Heart right ventricle (tissue), 16 donors: ENCODE results near the gene MESD. TPM values are rescaled to one million over a fixed set of nuclear protein-coding genes. Genes with fewer than 3 reads are reported as not detected.

Experiments
- ATAC-seq, 8 donors: fragments of 200-7000 bp; cut with Tn5 transposase; one replicate each; pipeline ENCODE4 v1.9.1; 2020; ENCODE audit warnings: mild to moderate bottlenecking in 8 of 8, moderate library complexity in 8 of 8, moderate number of reproducible peaks in 1 of 8
- DNase-seq, 2 donors: peaks; one replicate each; pipeline ENCODE4 v3.0.0-alpha.2; 2020
- H3K27ac ChIP-seq, 10 donors: fragments of 200-600 bp; sonication (generic) in 2 of 10; one replicate each; pipeline versions ENCODE4 v1.5.0 to v1.8.0; 2020 to 2022; ENCODE audit warnings: mild to moderate bottlenecking in 3 of 10
- H3K27me3 ChIP-seq, 7 donors: fragments of 200-600 bp; one replicate each; pipeline ENCODE4 v1.8.0; 2021 to 2022; ENCODE audit warnings: mild to moderate bottlenecking in 2 of 7
- H3K36me3 ChIP-seq, 9 donors: fragments of 200-600 bp; sonication (generic) in 1 of 9; one replicate each; pipeline versions ENCODE4 v1.5.0 to v1.8.0; 2020 to 2022; ENCODE audit warnings: mild to moderate bottlenecking in 2 of 9
- H3K4me1 ChIP-seq, 9 donors: fragments of 200-600 bp; sonication (generic) in 1 of 9; one replicate each; pipeline versions ENCODE4 v1.5.0 to v1.8.0; 2020 to 2022; ENCODE audit warnings: mild to moderate bottlenecking in 4 of 9
- H3K4me3 ChIP-seq, 10 donors: fragments of 200-600 bp; sonication (generic) in 2 of 10; one replicate each; pipeline versions ENCODE4 v1.5.0 to v1.8.0; 2020 to 2022; ENCODE audit warnings: mild to moderate bottlenecking in 7 of 10, moderate library complexity in 2 of 10
- H3K9me3 ChIP-seq, 11 donors: fragments of 200-600 bp in 10 of 11; sonication (generic) in 2 of 11; one replicate each; pipeline versions ENCODE4 v1.5.0 to v1.8.0; 2013 to 2022; ENCODE audit warnings: mild to moderate bottlenecking in 2 of 11, control low read depth in 1 of 11, moderate library complexity in 1 of 11
- WGBS, 2 donors: extraction: QIAGEN DNeasy Blood & Tissue Kit; methylation state at CpG; one replicate each; pipeline ENCODE4 v1.1.7; 2013; ENCODE audit warnings: inconsistent platforms in 1 of 2; 5-methylcytosine and 5-hydroxymethylcytosine counted together
- intact Hi-C, 10 donors: fragments of 100-400 bp; cut with DNase I; formaldehyde crosslinking; loops; one replicate each; pipeline versions ENCODE4 v1.11.1 to v1.14.2; 2022
- polyA plus RNA-seq, 2 donors: library from polyadenylated mRNA; stranded (reverse); fragments of 200-250 nt; gene quantifications; one replicate each; pipeline ENCODE4 v1.2.3, GENCODE V29; 2013
- total RNA-seq, 10 donors: library from RNA; stranded (reverse); fragmentation: NEBNext Ultra II Directional in 3 of 10; extraction: Animal tissue kit (Norgen Biotek cat#: 25700) in 3 of 10; gene quantifications; one replicate each; pipeline versions ENCODE4 v1.2.1 to v1.2.4, GENCODE V29; 2021 to 2023
- TF ChIP-seq, protein P1 (sequence below), 9 donors: fragments of 200-600 bp; sonication (generic) in 2 of 9; IDR thresholded peaks; one replicate each; pipeline versions ENCODE4 v1.5.0 to v1.8.0; 2021 to 2022; ENCODE audit warnings: antibody characterized with exemption in 9 of 9, mild to moderate bottlenecking in 5 of 9, moderate library complexity in 1 of 9
- donor health status: Arrhythmogenic right ventricular cardiomyopathy.
- donor health status: ischemic (EF 13 %, LVEDD 7.1; RV severe dilation, severe dysfunction).
- donor health status: healthy with polysubstance abuse.
- donor health status: DM: no; HTN: yes; CAD: no.
- donor health status: DM: no; HTN: no; CAD: no.
- donor health status: ischemic (EF 25% LVEDD 6.9; RV normal size, moderate dysfunction).
- donor health status: ischemic (EF 25% LVEDD 5.7; RV mildly dilated, moderate dysfunction).
- donor health status: healthy.
- donor health status: DM: yes; HTN: yes; CAD: no.
- donor health status: Ischemic cardiomyopathy.
- donor health status: ischemic (EF 35%, LVEDD 5.7; RV mildly dilated, moderate dysfunction).
- donor health status: nonischemic (EF 11% LVEDD 7.7; RV severe dilation, severe dysfunction).
- donor health status: DM: yes; HTN: yes; CAD: no.
- donor health status: PGD.
- donor health status: ischemic (EF 29% LVEDD 5.4; RV normal size, mild dysfunction).
- donor health status: nonischemic (EF 23%, LVEDD 6.1; RV moderate dilation, normal function).

The MESD gene
- total and polyA plus RNA-seq, 12 donors, result 11.1 to 17.6 (median 14.7) TPM

DNA sequence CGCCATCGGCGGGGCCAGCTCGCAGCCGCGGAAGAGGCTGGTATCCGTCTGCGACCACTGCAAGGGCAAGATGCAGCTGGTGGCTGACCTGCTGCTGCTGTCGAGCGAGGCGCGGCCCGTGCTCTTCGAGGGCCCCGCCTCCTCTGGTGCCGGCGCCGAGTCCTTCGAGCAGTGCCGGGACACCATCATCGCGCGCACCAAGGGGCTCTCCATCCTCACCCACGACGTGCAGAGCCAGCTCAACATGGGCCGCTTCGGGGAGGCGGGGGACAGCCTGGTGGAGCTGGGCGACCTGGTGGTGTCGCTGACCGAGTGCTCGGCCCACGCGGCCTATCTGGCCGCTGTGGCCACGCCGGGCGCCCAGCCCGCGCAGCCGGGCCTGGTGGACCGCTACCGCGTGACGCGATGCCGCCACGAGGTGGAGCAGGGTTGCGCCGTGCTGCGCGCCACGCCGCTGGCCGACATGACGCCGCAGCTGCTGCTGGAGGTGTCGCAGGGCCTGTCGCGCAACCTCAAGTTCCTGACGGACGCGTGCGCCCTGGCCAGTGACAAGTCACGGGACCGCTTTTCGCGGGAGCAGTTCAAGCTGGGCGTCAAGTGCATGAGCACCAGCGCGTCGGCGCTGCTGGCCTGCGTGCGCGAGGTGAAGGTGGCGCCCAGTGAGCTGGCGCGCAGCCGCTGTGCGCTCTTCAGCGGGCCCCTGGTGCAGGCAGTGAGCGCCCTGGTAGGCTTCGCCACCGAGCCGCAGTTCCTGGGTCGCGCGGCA is 12.9 kb upstream of the MESD start:
- ATAC-seq (peak in 3 of 8 donors; percentile 6 to 27 (median 9)), DNase-seq (peak; percentile 14 to 45)
- WGBS, 2 donors, result 45 to 47% methylated on average over 89 of the region's 89 CpGs
- Histone ChIP-seq H3K36me3 (peaks cover 0 to 35% (median 0%) of the 10 kb centered on the region in 9 donors), H3K4me1 (peaks cover 3 to 74% (median 55%) of the 10 kb centered on the region in 9 donors), H3K27me3 (no peaks in the 10 kb centered on the region), H3K27ac (peak overlapping the region; percentile 93 to 100 (median 99)), H3K4me3 (peak overlapping the region; percentile 29 to 98 (median 88)), H3K9me3 (no peaks in the 10 kb centered on the region)
- TF ChIP-seq, protein P1, sequence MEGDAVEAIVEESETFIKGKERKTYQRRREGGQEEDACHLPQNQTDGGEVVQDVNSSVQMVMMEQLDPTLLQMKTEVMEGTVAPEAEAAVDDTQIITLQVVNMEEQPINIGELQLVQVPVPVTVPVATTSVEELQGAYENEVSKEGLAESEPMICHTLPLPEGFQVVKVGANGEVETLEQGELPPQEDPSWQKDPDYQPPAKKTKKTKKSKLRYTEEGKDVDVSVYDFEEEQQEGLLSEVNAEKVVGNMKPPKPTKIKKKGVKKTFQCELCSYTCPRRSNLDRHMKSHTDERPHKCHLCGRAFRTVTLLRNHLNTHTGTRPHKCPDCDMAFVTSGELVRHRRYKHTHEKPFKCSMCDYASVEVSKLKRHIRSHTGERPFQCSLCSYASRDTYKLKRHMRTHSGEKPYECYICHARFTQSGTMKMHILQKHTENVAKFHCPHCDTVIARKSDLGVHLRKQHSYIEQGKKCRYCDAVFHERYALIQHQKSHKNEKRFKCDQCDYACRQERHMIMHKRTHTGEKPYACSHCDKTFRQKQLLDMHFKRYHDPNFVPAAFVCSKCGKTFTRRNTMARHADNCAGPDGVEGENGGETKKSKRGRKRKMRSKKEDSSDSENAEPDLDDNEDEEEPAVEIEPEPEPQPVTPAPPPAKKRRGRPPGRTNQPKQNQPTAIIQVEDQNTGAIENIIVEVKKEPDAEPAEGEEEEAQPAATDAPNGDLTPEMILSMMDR (IDR thresholded peaks at IDR 0.05), result peak in 2 of 9 donors; percentile 30 to 38
- intact Hi-C loops, result loop anchor here in 7 of 10 donors (2.0 to 10.0 kb wide), 4 partner anchors 92 to 102 kb away; no protein-coding TSS in a partner anchor

DNA sequence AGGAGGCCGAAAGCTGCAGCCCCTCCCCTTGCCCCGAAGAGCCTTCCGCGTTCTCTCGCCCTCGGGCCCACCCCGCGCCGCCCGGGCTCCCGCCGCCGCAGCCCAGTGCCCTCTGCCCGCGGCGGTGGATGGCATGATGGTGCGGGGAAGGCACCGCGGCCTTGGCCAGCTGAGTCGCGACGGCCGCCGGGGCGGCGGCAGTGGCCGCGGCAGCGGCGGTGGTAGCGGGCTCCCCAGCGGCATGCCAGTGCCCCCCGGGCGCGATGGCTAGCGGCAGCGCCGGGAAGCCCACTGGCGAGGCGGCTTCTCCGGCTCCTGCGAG is 12.4 kb upstream of the MESD start:
- intact Hi-C loops, result loop anchor here in 7 of 10 donors (2.0 to 10.0 kb wide), 4 partner anchors 93 to 103 kb away; no protein-coding TSS in a partner anchor
- H3K9me3 ChIP-seq, result no peaks in the 10 kb centered on the region
- peak in 2 of 8 donors; percentile 22 to 25 for ATAC-seq
- H3K4me3 ChIP-seq, result peak overlapping the region; percentile 29 to 98 (median 88)
- H3K27me3 ChIP-seq, result no peaks in the 10 kb centered on the region
- peaks cover 0 to 35% (median 0%) of the 10 kb centered on the region in 9 donors for H3K36me3 ChIP-seq
- TF ChIP-seq, protein P1 (IDR thresholded peaks at IDR 0.05), result no peak
- DNase-seq, result no peak
- H3K27ac ChIP-seq, result peak overlapping the region; percentile 93 to 100 (median 99)
- WGBS, 2 donors, result 1 to 5% methylated on average over 39 to 42 of the region's 42 CpGs
- peaks cover 3 to 69% (median 50%) of the 10 kb centered on the region in 9 donors for H3K4me1 ChIP-seq

DNA sequence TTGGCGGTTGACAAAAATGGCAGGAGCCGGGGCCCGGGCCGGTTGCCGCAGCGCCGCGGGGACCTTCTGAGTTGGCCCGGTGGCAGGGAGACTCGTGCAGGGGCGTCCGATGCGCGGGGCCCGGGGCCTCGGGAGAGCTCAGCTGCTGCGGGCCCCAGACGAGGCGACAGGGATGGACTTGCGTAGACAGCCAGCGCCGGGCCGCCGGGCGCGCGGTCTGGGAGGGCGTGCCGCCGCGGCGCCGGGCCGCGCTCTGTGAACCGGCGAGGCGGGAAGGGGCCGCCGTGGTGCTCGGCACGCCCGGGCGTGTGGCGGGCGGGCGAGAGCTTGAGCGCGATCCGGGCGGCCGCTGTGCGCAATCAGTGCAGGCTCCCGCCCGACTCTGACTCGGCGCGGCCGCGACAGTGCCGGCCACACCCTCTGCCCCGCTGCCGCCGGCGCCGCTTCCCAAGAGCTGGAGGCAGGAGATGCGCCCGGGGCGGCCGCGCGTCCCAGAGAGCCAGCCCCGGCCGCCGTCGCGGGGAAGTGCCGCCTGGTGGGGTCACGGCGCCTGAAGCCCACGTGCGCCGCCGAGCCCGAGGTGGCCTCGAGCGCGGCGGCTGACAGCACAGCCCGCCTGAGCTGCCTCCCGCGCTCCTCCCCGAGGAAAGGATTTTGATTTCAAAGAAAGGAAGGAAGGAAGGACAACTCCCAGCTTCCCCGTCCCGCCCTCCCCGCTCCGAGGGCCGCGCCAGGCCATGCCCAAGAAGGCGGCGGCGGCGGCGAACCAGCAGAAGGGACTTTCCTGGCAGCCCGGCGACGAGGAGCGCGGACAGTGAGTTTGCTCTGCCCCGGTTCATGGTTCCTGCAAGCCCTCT is 11.8 kb upstream of the MESD start:
- Histone ChIP-seq H3K27me3 (no peaks in the 10 kb centered on the region), H3K36me3 (peaks cover 0 to 35% (median 0%) of the 10 kb centered on the region in 9 donors), H3K4me3 (peak overlapping the region; percentile 34 to 98 (median 88)), H3K9me3 (peaks cover 0 to 2% (median 0%) of the 10 kb centered on the region in 11 donors), H3K27ac (peak overlapping the region; percentile 93 to 100 (median 99)), H3K4me1 (peaks cover 3 to 63% (median 47%) of the 10 kb centered on the region in 9 donors)
- ATAC-seq (peak; percentile 31 to 60 (median 41)), DNase-seq (peak; percentile 70 to 75)
- TF ChIP-seq, protein P1 (IDR thresholded peaks at IDR 0.05), result peak in 1 of 9 donors; percentile 10
- WGBS, 2 donors, result 0 to 1% methylated on average over 84 to 110 of the region's 110 CpGs
- intact Hi-C loops, result loop anchor here in 9 of 10 donors (1.0 to 10.0 kb wide), 6 partner anchors 93 to 103 kb away; no protein-coding TSS in a partner anchor
